GM08714 (cell line): ENCODE measurements around the gene PTPRM.

ENCODE experiments used
- H3K4me3 ChIP-seq: fragments of 200-500 bp; sonication (Bioruptor generic); 2 replicates; pipeline ENCODE4 v1.5.1; 2014; ENCODE audit warnings: mild to moderate bottlenecking, low read length, inconsistent platforms
- ZNF274 ChIP-seq: IDR thresholded peaks from 2 replicates; pipeline ENCODE4 v1.6.1; 2012; ENCODE audit warnings: mild to moderate bottlenecking, low read depth, low read length

Gene PTPRM

GRCh38 chr18:8402237-8402636 lies 835.1 kb downstream of the PTPRM start:
- no peak overlapping the region for H3K4me3 ChIP-seq
- no peak for TF ChIP-seq ZNF274

- no peak for TF ChIP-seq ZNF274
- no peak overlapping the region for H3K4me3 ChIP-seq
Observed at GRCh38 chr18:8403713-8404112, 836.6 kb downstream of the PTPRM start.

- no peak overlapping the region for H3K4me3 ChIP-seq
- no peak for TF ChIP-seq ZNF274
Observed at GRCh38 chr18:8406186-8406867, 839.2 kb downstream of the PTPRM start.

- no peak overlapping the region for H3K4me3 ChIP-seq
- no peak for TF ChIP-seq ZNF274
Observed at GRCh38 chr18:8406868-8407250, 839.7 kb downstream of the PTPRM start.

DNA sequence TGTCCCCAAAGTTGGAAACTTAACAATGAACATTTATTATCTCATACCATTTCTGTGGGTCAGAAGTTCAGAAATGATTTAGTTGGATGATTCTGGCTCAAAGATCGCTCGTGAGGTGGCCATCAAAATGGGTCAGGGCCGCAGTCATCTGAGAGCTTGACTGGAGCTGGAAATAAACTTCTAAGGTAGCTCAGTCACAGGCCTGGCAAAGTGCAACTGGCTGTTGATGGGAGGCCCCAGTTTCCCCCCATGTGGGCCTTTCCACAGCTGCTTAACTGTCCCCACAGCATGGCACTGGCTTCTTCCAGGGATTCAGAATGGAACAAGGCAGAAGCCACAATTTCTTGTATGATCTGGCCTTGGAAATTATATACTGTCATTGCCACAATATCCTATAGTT lies 842.0 kb downstream of the PTPRM start:
- no peak overlapping the region for H3K4me3 ChIP-seq
- TF ChIP-seq ZNF274: no peak

DNA sequence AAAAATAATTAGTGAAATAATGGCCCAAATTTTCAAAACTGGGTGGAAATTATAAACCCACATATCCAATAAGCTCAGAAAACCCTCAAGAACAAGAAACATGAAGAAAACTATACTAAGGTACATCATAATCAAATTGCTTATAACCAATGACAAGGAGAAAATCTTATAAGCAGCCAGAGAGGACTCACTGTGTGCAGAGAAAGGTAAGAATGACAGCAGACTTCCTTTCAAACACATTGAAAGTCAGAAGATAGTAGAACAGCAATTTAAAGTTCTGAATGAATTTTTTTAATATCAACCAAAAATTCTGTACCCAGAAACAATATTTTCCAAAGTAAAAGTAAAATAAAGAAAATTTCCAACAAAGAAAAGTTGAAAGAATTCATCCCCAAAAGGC lies 844.4 kb downstream of the PTPRM start:
- H3K4me3 ChIP-seq: no peak overlapping the region
- TF ChIP-seq ZNF274: no peak

- TF ChIP-seq ZNF274: no peak
- no peak overlapping the region for H3K4me3 ChIP-seq
Observed at GRCh38 chr18:8412117-8412516, 845.0 kb downstream of the PTPRM start.

DNA sequence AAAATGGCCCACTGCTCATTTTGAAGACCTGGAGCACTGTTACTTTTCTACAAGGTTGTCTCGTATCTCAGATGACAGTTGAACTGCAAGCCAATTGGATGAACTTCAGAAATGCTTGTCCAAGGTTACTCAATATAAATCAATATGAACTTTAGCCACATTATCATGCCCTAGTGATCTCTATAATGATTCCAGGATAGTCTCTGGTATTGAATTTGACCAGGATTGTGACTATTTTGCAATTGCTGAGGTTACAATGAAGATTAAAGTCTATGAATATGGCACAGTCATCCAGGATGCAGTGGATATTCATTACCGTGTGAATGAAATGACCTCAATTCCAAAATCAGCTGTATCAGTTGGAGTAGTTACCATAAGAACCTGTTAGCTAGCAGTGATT lies 846.1 kb downstream of the PTPRM start:
- H3K4me3 ChIP-seq: no peak overlapping the region

GRCh38 chr18:8413751-8414150 lies 846.6 kb downstream of the PTPRM start:
- H3K4me3 ChIP-seq: no peak overlapping the region
- no peak for TF ChIP-seq ZNF274

More for the DNA sequence above, 846.1 kb downstream of the PTPRM start:
- TF ChIP-seq ZNF274: no peak

DNA sequence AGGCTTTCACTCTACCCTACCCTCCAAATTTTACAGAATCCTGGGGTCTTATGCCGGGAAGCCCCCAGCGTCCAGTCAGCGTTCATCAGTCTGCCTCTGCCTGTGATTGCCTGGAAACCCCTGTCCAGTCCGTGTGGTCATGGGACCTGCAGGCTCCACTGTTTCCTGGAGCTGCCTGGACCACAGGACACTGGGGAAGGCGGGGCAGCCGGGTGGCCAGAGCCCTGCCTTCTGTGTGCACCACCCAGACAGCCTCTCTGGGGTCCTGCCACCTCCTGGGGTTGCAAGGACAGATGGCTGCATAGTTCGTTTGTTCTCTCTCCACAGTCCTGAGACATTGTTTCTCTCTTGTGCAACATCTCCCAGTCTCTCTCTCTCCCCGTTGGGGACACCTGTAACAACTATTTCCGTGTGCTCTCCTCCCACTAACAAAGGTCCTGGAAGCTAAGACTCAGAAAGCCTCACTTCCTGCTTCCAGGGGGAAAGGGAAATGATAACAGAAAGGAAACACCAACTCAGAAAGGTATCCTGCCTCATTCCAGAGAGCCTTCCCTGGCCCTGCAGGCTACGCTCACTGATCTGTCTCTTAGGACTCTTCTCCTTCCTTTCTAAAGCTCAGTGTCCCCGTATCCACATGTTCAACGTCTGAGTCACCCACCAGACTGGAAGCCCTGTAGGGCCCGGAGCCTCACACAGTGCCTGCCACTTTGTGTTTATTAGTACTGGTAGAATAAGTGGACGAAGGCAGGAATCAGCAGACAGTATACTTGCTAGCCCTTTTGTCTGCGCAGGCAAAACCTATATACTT lies 849.3 kb downstream of the PTPRM start:
- no peak overlapping the region for H3K4me3 ChIP-seq
- no peak for TF ChIP-seq ZNF274

GRCh38 chr18:8422391-8422790 lies 855.3 kb downstream of the PTPRM start:
- no peak for TF ChIP-seq ZNF274
- no peak overlapping the region for H3K4me3 ChIP-seq

DNA sequence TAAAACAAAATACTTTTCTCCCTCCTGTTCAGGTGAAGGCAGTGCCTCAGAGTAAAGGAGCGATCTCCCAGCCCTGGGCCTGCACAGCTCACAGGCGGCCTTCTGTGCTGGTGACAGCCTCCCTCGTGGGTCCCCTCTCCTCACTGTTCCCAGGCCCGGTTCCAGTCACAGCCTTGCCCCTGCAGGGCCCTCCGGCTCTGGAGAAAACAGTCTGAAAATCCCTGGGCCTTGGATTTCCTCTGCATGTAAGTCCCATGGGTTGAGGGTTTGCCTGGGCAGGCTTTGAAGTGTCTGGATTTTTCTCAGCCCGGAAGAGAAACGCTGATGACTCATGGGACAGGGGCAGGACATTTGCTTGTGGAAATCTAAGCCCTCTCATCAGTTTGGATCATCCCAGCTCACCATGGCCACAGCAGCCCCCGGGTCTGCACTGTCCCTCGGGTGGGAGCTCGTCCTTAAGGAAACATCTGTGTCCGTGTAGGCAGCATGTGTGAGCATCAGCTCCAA lies 856.0 kb downstream of the PTPRM start:
- H3K4me3 ChIP-seq: no peak overlapping the region
- TF ChIP-seq ZNF274: no peak

GRCh38 chr18:8424481-8424880 lies 857.4 kb downstream of the PTPRM start:
- TF ChIP-seq ZNF274: no peak
- H3K4me3 ChIP-seq: no peak overlapping the region

- TF ChIP-seq ZNF274: no peak
- no peak overlapping the region for H3K4me3 ChIP-seq
Observed at GRCh38 chr18:8424917-8425725, 858.0 kb downstream of the PTPRM start.
